Suprapubic skin (tissue), 4 donors: Measurements from ENCODE around the gene ZIM2. TPM values are rescaled to one million over a fixed set of nuclear protein-coding genes. Genes with fewer than 3 reads are reported as not detected.
"Not testable (repeated sequence)": the region's sequence is repeated elsewhere in the genome, so short reads cannot be mapped to it uniquely, and the experiment has no call there.

Experiments
- DNase-seq, 2 donors: peaks; one replicate each; pipeline ENCODE4 v3.0.0-alpha.2; 2019; ENCODE audit warnings: low spot score in 2 of 2
- H3K27ac ChIP-seq: fragments of 200-600 bp; sonication (generic); one replicate; pipeline ENCODE4 v1.5.1; 2019
- H3K27me3 ChIP-seq: fragments of 200-600 bp; sonication (generic); one replicate; pipeline ENCODE4 v1.5.1; 2019
- H3K36me3 ChIP-seq: fragments of 200-600 bp; sonication (generic); one replicate; pipeline ENCODE4 v1.5.1; 2019
- H3K4me1 ChIP-seq: fragments of 200-600 bp; sonication (generic); one replicate; pipeline ENCODE4 v1.5.1; 2019
- H3K4me3 ChIP-seq: fragments of 200-600 bp; sonication (generic); one replicate; pipeline ENCODE4 v1.5.1; 2019; ENCODE audit warnings: mild to moderate bottlenecking
- H3K9me3 ChIP-seq: fragments of 200-600 bp; sonication (generic); one replicate; pipeline ENCODE4 v1.5.1; 2019
- EP300 ChIP-seq: sonication (generic); formaldehyde crosslinking; IDR thresholded peaks from one replicate; pipeline ENCODE4 v1.6.1; 2017; ENCODE audit warnings: antibody characterized with exemption
- POLR2A ChIP-seq, 2 donors: fragments of 450-650 bp; IDR thresholded peaks; one replicate each; pipeline ENCODE4 v1.6.1; 2017; ENCODE audit warnings: antibody characterized with exemption in 2 of 2, mild to moderate bottlenecking in 2 of 2, moderate library complexity in 2 of 2
- POLR2AphosphoS5 ChIP-seq, 3 donors: sonication (generic); formaldehyde crosslinking; IDR thresholded peaks; one replicate each; pipeline ENCODE4 v1.6.1; 2017; ENCODE audit warnings: antibody characterized with exemption in 3 of 3
- WGBS: methylation state at CpG from one replicate; pipeline ENCODE4 v1.1.5; 2018; 5-methylcytosine and 5-hydroxymethylcytosine counted together
- total RNA-seq, 4 donors: library from RNA; depleted of rRNA; stranded (reverse); fragments of >200 nt; gene quantifications; one replicate each; pipeline ENCODE4 v1.1.0, GENCODE V29; 2016
- TF ChIP-seq, protein P1 (sequence below), 2 donors: fragments of 200-600 bp in 1 of 2; fragments of 450-650 bp in 1 of 2; sonication (generic) in 1 of 2; IDR thresholded peaks; one replicate each; pipeline ENCODE4 v1.5.1; 2016 to 2019; ENCODE audit warnings: antibody characterized with exemption in 2 of 2, mild to moderate bottlenecking in 1 of 2, moderate library complexity in 1 of 2

Gene ZIM2
- total RNA-seq, 4 donors from 2014 or later, result 0.72 TPM; not detected in 3

DNA sequence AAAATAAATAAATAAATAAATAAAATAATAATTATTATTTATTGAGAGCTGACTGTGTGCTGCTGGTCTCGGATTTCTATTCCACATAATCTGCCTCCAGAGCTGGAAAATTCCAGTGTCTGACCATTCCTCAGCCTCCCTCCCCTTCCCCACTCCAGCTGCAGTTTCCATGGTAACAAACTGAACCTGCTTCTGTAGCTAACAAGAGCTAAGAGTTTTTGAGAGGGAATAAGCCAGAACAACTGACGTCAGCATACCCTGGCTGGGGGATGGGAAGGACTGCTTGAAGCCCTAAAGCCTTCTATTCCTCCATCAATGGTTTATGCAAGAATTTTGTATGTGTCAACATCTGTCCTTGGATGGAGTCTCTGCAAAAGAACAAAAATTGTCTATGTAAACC is 26.0 kb upstream of the ZIM2 start:
- no peak overlapping the region for H3K4me3 ChIP-seq
- no peak for DNase-seq
- H3K27ac ChIP-seq, result no peak overlapping the region
- H3K4me1 ChIP-seq, result no peaks in the 10 kb centered on the region
- no peaks in the 10 kb centered on the region for H3K27me3 ChIP-seq
- H3K36me3 ChIP-seq, result no peaks in the 10 kb centered on the region
- no peak for TF ChIP-seq POLR2AphosphoS5 (IDR thresholded peaks at IDR 0.05)
- TF ChIP-seq, protein P1, sequence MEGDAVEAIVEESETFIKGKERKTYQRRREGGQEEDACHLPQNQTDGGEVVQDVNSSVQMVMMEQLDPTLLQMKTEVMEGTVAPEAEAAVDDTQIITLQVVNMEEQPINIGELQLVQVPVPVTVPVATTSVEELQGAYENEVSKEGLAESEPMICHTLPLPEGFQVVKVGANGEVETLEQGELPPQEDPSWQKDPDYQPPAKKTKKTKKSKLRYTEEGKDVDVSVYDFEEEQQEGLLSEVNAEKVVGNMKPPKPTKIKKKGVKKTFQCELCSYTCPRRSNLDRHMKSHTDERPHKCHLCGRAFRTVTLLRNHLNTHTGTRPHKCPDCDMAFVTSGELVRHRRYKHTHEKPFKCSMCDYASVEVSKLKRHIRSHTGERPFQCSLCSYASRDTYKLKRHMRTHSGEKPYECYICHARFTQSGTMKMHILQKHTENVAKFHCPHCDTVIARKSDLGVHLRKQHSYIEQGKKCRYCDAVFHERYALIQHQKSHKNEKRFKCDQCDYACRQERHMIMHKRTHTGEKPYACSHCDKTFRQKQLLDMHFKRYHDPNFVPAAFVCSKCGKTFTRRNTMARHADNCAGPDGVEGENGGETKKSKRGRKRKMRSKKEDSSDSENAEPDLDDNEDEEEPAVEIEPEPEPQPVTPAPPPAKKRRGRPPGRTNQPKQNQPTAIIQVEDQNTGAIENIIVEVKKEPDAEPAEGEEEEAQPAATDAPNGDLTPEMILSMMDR (IDR thresholded peaks at IDR 0.05), result no peak
- no peak for TF ChIP-seq EP300
- TF ChIP-seq POLR2A (IDR thresholded peaks at IDR 0.05), result no peak
- WGBS, result 33% methylated on average over 2 of the region's 2 CpGs
- peaks cover 7% of the 10 kb centered on the region for H3K9me3 ChIP-seq

DNA sequence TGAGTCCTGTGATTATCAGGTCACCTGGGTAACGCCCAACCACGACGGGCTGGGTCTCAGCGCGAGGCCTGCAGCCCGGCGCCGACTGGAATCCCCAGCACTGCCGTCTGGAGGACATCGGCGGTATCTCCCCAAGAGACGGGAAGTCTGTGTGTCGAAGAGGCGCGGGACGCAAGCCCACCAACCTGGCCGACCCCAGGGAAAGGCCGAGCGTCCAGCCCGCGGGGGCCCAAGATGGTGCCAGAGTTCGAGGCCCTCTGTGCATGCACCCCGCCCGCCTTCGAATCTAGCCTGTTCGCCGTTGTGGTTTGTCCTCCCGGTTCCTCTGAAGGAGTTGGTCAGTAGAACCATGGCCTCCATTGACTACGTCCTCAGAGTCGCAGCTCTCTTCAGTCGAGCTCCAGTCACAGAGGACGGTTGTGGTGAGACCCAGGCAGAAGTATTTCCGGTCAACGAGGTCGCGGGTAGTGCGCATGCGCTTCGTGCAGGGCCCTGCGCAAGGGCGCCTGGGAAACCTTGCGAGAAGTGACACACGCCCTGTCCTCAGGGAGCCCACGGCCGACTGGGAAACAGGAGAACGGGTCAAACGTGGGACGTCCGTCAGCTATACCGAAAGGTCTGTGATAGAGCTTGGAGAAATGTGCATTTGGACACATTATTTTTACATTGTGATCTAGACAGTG is 24.1 kb upstream of the ZIM2 start:
- peaks cover 7% of the 10 kb centered on the region for H3K9me3 ChIP-seq
- DNase-seq, result no peak
- no peaks in the 10 kb centered on the region for H3K27me3 ChIP-seq
- 74% methylated on average over 43 of the region's 50 CpGs for WGBS
- TF ChIP-seq POLR2A (IDR thresholded peaks at IDR 0.05) (no peak), POLR2AphosphoS5 (IDR thresholded peaks at IDR 0.05) (no peak), EP300 (no peak)
- TF ChIP-seq, protein P1 (IDR thresholded peaks at IDR 0.05), result no peak
- H3K4me1 ChIP-seq, result no peaks in the 10 kb centered on the region
- H3K36me3 ChIP-seq, result no peaks in the 10 kb centered on the region
- no peak overlapping the region for H3K27ac ChIP-seq
- no peak overlapping the region for H3K4me3 ChIP-seq

DNA sequence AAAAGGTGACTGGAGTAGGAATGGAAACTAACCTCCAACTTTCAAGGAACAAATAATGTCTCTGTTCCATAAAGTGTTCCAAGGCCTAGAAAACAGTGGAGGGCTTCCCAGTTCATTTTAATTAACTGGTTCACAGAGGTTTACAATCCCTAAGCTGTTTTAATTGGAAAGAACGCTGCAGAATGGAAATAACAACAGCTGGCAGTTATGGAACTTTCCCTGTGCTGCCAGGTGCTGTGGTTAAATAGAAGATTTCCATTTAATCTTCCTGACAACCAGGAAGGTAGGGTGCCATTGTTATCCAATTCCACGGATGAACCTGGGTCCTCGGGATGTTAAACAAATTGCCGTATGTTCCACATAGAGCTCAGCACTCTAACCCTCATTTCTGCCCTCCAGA is 22.2 kb upstream of the ZIM2 start:
- Histone ChIP-seq H3K4me3 (no peak overlapping the region), H3K36me3 (no peaks in the 10 kb centered on the region), H3K27me3 (no peaks in the 10 kb centered on the region), H3K27ac (no peak overlapping the region), H3K9me3 (peaks cover 7% of the 10 kb centered on the region), H3K4me1 (no peaks in the 10 kb centered on the region)
- no peak for TF ChIP-seq EP300
- TF ChIP-seq, protein P1 (IDR thresholded peaks at IDR 0.05), result no peak
- no peak for TF ChIP-seq POLR2AphosphoS5 (IDR thresholded peaks at IDR 0.05)
- TF ChIP-seq POLR2A (IDR thresholded peaks at IDR 0.05), result no peak
- WGBS, result 85% methylated on average over 4 of the region's 4 CpGs
- DNase-seq, result no peak

DNA sequence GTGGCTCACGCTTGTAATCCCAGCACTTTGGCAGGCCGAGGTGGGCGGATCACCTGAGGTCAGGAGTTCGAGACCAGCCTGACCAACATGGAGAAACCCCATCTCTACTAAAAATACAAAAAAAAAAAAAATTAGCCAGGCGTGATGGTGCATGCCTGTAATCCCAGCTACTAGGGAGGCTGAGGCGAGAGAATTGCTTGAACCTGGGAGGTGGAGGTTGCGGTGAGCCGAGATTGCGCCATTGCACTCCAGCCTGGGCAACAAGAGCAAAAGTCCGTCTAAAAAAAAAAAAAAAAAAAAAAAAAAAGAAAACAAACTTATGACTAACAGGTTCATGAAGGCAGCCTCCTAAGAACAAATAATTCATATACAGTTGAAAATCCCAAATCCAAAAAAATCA is 19.9 kb upstream of the ZIM2 start:
- not testable (repeated sequence) for H3K9me3 ChIP-seq, H3K4me1 ChIP-seq, H3K27ac ChIP-seq, H3K4me3 ChIP-seq, DNase-seq, H3K36me3 ChIP-seq, H3K27me3 ChIP-seq
- 91% methylated on average over 10 of the region's 10 CpGs for WGBS

DNA sequence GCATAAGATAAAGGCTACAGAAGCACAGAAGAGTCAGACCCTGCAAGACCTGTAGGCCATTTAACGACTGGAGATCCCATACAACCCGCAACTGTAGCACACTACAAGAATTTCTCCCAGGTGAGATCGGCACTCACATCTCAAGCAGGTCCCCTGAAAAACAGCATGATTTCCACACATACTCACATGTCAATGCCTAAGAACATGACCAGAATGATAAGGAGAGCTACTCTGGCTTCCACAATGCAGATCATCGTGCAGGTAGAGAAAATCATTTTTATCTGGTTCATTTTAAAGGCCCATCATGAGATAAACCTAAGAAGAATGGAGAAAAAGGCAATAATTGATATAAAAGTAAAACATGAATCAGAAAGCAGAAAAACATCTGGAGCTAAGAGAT is 17.5 kb upstream of the ZIM2 start:
- no peaks in the 10 kb centered on the region for H3K27me3 ChIP-seq
- H3K9me3 ChIP-seq, result peaks cover 6% of the 10 kb centered on the region
- H3K4me1 ChIP-seq, result no peaks in the 10 kb centered on the region
- DNase-seq, result no peak
- no peak overlapping the region for H3K27ac ChIP-seq
- WGBS, result 82% methylated on average over 4 of the region's 4 CpGs
- no peak overlapping the region for H3K4me3 ChIP-seq
- H3K36me3 ChIP-seq, result no peaks in the 10 kb centered on the region
- TF ChIP-seq, protein P1 (IDR thresholded peaks at IDR 0.05), result no peak
- no peak for TF ChIP-seq EP300
- no peak for TF ChIP-seq POLR2AphosphoS5 (IDR thresholded peaks at IDR 0.05)
- TF ChIP-seq POLR2A (IDR thresholded peaks at IDR 0.05), result no peak

DNA sequence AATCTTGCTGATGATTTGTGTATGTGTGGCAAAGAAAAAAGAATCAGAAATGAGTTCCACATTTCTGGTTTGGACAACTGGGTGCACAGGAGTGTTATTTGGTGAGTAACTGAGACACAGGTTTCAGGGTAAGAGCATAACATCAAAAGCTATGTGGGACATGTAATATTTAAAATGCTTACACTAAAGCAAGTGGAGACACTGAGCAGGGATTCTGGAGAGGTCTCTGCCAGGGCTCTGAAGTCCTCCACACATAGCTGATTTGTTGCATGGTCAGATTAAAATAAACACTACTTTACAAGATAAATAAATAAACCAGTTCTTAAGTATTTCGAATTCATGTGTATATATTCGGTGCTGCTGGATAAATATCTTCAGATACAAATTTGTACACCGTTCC is 16.3 kb upstream of the ZIM2 start:
- Histone ChIP-seq H3K27ac (no peak overlapping the region), H3K9me3 (peaks cover 6% of the 10 kb centered on the region), H3K4me1 (no peaks in the 10 kb centered on the region), H3K4me3 (no peak overlapping the region), H3K27me3 (no peaks in the 10 kb centered on the region), H3K36me3 (no peaks in the 10 kb centered on the region)
- DNase-seq, result no peak
- TF ChIP-seq, protein P1 (IDR thresholded peaks at IDR 0.05), result no peak
- TF ChIP-seq POLR2A (IDR thresholded peaks at IDR 0.05) (no peak), EP300 (no peak), POLR2AphosphoS5 (IDR thresholded peaks at IDR 0.05) (no peak)
- 93% methylated on average over 3 of the region's 3 CpGs for WGBS

DNA sequence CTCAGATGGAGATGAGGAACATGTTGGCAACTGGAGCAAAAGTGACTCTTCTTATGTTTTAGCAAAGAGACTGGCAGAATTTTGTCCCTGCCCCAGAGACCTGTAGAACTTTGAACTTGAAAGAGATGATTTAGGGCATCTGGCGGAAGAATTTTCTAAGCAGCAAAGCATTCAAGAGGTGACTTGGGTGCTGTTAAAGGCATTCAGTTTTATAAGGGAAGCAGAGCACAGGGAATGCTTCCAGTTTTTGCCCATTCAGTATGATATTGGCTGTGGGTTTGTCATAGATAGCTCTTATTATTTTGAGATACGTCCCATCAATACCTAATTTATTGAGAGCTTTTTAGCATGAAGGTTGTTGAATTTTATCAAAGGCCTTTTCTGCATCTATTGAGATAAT is 11.8 kb upstream of the ZIM2 start:
- 93% methylated on average over 2 of the region's 2 CpGs for WGBS
- H3K4me1 ChIP-seq, H3K9me3 ChIP-seq, DNase-seq, H3K27ac ChIP-seq, H3K27me3 ChIP-seq, H3K4me3 ChIP-seq, H3K36me3 ChIP-seq: not testable (repeated sequence)
